Measurements from ENCODE around the gene UBE4A. TPM values are rescaled to one million over a fixed set of nuclear protein-coding genes. Genes with fewer than 3 reads are reported as not detected.

UBE4A gene
- total RNA-seq, 2 donors from 2014 or later: 40.3 to 45.6 TPM

DNA sequence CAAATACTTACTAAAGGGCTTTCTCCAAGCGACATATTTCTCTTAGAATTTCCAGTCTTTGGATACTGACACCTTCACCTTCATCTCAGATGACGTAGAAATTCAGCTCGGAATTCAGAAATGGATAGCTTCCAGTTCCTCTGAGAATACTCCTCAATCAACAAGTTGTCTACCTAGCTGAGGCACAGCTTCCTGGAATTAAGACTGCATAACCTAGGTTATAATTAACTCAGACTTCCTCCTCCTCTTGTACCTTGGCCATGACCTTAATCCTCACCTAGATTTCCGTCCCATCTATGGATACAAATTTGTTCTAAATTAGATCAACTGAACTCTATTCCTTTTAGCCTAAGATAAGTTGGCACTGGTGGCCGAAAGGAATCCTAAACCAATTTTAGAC lies 59.4 kb downstream of the UBE4A start:
- ATAC-seq (peak; percentile 96), DNase-seq (no peak)
- intact Hi-C loops (cut with DNase I, micrococcal nuclease): no loop called here

DNA sequence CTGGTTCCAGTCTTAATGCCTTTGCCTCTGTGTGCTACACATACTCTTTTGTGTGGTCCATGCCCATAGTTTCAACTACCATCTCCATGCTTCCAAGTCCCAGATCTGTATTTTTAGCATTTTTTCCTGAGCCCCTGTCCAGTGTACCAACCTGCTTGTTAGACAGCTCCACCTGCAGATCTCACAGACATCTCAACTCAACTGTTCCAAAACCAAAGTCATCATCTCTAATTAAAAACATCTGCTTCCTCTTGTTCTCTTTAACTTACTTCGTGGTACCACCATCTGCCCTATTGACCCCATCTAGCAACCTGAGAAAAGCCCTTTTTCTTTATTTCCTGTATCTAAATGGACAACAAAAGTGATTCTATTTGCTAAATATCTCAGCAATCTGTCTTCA lies 68.3 kb downstream of the UBE4A start:
- ATAC-seq: no peak
- DNase-seq: no peak
- intact Hi-C loops (cut with DNase I, micrococcal nuclease): no loop called here

DNA sequence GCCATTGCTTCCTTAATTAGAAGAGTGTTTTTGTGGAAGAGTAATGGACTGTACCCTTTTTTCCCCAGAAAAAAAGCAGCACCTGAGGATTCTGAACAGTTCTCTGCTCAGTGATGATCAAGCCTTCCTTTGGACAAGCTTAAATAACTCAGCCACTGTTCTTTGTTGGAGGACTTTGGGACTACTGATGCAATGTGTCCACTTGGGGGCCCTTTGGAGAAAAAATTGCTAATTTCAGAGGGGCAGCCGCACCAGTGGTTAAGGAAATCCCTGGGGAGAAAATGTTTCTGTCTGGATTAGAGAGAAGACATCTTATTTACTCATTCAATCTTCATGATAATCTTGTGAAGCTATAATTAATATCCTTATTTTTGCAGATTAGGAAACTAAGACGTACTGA lies 71.6 kb downstream of the UBE4A start:
- DNase-seq (no peak), ATAC-seq (no peak)
- intact Hi-C loops (cut with DNase I, micrococcal nuclease): no loop called here

DNA sequence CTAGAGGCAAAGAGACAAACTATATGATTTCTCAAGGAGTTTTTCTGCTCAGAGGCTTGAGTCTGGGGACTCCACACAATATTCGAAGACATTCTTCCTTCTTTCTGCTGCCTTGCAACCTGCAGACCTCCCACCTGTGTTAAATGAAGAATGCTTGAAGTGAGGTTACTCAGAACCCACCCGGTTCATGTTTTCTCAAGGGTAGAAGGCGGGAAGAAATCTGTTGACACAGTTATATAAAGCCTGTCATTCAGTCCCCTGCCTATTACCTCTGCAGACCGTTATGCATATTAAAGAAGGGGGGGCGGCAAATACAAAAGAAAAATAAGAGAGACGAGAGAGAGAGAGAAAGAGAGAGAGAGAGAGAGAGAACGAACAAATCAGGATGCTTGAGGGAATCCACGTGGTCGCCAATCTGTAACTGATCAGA lies 74.7 kb downstream of the UBE4A start:
- no peak for DNase-seq
- ATAC-seq: no peak
- intact Hi-C loops (cut with DNase I, micrococcal nuclease): no loop called here

DNA sequence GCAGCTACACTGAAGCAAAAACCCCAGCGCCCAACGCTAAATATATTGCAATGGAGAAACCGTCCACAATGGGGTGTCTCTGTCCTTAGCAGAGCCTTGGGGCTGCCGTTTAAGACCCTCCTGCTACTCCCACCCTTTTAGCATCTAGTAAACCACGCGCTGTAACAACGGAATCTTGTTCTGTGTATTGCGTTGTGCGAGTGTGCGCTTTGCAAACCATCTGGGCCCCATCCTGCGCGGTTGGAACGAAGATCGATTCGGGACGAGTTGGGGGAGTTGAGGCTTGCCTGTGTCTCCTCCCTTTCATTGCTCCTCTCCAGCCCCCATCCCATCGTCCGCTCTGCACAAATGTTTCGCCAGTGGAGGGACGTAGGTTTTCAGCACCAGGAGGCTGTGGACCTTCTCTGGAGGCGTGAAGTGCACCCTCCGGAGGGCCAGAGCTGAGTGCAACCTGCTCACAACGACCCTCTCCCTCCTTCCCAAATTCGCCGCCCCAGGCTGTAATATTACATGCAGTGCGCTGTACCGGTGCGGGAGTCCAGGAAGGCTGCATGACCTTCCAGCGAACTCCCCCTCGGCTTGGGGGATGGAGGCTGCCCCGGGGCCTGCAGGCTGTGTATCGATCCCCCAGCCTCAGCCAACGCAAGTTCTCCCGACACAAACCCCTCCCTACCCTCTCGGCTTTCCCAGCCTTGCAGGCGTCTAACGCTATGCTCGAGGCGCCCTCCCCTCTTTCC lies 75.3 kb downstream of the UBE4A start:
- intact Hi-C loops (cut with DNase I, micrococcal nuclease): no loop called here
- peak; percentile 30 to 43 for DNase-seq
- no peak for ATAC-seq

DNA sequence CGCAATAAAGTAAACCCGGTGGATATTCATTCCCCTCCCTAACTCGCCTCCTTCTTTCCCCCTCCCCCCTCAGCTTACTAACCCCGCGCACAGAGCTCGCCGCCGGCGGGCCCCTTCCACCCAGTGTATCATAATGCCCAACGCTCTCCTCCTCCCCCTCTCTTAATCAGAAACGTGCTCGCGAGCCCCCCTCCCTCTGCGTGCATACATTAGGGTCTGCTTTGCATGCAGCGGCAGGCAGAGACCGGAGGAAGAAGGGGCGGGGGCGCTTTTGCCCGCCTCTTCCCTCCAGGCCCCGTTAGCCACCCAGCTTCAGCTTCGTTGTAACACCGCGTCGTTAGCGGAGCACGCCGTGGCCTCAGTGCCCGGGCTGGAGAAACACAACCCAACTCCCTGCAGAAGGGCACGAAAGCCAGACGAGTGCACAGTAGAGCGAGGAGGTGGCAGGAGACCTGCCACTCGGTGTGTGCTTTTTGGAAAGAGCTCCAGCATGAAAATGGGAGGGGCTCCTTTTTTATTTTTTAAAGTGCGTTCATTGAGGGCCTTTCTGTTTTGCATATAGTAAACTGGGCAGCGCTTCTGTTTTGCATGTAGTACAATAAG lies 76.0 kb downstream of the UBE4A start:
- peak; percentile 56 to 68 for DNase-seq
- intact Hi-C loops (cut with DNase I, micrococcal nuclease): no loop called here

DNA sequence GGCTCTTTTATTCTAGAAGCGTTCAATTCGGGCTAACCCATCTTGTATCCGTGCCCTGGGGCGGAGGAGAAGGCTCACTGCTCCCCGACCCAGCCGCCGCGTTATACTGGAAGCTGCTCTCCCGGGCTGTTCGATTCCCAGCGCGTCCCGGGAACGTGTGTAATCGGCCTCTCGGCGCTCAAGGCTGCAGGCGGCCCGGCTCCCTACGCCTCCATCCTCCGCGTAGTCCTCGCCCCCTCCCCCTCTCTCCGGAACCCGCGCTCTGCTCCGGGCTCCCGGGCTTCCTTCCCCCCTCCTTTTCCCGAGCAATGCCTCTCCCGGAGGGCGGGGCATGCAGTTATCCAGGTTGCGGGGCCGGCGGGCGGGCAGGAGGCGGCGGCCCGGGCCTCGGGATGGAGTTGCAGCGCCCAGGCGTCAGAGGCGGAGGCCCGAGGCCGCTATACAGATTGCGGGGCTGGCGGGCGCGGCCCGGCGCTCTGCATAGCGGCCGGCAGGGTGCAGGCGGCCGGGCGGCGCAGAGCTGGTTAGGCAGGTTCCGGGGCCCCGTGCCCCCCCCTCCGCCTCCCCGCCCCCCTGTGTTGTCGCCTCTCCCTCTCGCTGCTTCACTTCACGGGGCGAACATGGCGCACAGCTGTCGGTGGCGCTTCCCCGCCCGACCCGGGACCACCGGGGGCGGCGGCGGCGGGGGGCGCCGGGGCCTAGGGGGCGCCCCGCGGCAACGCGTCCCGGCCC lies 76.7 kb downstream of the UBE4A start, which contains the start of gene KMT2A:
Gene KMT2A (plus strand): TSS at position 600 of the 732 bp plus-strand sequence. CDS start 21 bp downstream, at position 621.
- ATAC-seq (peak; percentile 81), DNase-seq (peak; percentile 97 to 98)
- intact Hi-C loops (cut with DNase I, micrococcal nuclease): no loop called here

More for the DNA sequence above, 76.0 kb downstream of the UBE4A start:
- ATAC-seq: peak; percentile 26

DNA sequence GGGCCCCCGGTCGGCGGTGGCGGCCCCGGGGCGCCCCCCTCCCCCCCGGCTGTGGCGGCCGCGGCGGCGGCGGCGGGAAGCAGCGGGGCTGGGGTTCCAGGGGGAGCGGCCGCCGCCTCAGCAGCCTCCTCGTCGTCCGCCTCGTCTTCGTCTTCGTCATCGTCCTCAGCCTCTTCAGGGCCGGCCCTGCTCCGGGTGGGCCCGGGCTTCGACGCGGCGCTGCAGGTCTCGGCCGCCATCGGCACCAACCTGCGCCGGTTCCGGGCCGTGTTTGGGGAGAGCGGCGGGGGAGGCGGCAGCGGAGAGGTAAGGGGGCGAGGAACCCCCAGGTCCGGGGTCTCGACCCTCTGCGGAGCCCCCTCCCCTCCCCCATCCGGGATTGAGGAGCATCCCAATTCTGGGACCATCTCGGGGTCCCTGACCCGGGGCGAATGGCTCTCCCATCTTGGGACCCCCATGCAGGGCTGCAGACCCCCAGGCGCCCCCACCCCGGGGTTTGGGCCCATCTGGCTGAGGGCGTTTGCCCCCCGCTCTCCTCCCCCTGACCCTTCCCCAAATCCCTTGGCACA lies 77.3 kb downstream of the UBE4A start:
- intact Hi-C loops (cut with DNase I, micrococcal nuclease): no loop called here
- peak; percentile 46 to 51 for DNase-seq
- ATAC-seq: peak; percentile 2

DNA sequence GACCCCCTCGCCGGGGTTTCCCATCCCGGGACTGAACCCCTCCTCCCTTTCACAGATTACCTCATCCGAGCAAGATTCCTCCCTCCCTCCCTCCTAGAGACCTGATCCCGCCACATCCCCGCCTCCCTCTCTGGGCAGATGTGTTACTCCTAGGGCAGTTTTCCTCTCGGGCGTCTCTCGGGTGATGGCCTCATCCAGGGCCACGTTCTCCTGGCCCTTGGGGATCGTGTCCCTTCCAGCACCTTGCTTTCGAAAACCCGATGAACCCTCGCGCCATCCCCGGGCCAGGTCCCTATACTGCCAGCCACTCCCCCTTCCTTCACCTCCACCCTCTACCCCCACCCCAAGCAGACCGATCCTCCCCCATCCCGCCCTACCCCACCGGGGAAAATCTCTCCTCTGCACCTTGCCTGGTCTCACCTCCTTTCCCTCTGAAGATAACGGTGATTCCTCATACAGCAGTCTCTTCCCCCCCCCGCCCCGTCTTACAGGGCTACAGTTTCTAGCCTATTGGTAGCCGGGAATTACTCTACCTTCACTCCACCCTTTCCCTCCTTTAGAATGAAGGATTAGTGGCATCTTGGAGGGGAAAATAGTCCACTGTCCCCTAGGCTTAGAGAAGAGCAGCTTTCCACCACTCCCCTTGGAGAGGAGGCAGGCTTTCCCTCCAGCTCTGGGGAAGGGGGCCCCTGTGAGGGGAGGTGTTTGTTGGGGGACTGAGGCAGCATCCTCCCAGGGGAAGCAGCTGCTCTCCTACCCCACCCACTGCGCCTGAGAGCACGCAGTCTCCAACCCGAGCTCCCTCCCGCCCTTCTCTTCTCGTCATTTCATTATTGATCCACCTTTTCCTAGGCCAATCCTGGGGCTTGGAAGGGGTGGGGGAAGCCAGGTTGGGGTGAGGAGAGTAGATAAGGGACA lies 78.1 kb downstream of the UBE4A start:
- no peak for ATAC-seq

DNA sequence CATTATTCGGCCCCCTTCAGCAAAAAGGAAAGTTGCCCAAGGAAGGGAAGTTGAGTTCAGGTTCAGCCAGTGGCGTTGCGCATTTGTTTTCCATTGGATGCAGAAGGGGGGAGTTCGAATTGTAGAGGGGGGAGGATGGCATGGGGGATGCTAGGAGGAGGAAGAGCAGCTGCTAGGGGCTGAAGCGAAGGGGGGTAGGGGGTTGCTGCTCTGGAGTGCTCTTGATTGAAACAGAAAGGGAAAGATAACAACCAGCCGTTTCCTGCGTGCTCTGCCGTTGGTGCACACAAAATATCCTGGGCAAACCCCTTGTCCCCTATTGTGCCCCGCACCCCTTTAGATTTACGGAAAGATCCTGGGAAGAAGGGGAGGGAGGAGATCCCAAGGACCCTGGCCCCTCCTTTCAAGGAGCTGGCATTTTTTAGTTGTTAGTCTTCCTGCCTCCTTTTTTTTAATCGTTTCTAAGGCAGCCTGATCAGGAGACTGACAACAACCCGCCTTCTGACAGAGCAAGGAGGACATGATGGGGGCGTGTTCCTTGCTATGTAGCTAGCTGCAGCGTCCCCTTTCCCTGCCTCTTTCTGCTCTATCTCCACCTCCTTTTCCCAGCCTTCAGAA lies 79.0 kb downstream of the UBE4A start:
- peak; percentile 47 to 62 for DNase-seq
- peak; percentile 16 for ATAC-seq
- intact Hi-C loops (cut with DNase I, micrococcal nuclease): no loop called here

More for the DNA sequence above, 78.1 kb downstream of the UBE4A start:
- intact Hi-C loops (cut with DNase I, micrococcal nuclease): no loop called here
- DNase-seq: peak; percentile 51 to 53

DNA sequence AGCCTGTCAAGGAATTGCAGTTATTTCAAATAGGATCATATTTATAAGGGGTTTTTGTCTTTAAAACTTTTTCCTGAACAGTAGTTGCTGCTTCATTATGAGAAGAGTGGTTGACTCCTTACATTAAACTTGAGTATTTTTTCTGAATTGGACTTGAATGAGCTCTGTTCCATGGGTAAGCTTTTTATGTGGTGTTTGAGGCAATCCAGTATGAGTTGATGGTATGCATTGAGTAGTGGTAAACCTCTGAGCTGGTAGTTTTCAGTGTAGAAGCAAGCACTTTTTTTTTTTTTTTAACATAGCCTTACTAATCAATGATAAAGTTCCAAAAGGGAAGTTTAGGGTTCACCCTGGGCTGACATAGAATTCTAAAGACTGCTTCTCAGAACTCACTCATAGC lies 80.2 kb downstream of the UBE4A start:
- intact Hi-C loops (cut with DNase I, micrococcal nuclease): no loop called here
- ATAC-seq: no peak

DNA sequence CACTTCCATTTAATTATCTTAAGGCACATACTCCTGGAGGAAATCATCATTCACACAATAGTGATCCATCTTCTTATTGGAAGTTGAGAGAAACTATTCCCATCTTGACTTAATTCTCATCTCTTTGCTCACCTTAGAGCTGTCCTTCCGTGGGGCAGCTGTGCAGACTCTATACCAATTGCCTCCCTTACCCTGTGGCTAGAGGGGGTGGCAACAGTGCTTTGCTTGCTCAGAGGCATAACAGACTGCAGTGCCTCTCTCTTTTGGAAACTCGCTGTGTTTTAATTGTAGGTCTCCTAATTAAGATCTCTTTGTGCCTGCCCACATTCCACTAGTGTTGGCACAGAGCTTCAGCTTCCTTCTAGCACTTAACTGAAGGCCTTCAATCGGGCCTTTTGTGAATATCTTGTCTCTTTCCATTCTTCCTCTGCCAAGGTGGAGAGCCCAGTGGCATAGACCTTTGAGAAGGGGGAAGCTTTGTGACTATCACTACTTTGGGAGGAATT lies 82.4 kb downstream of the UBE4A start:
- DNase-seq (no peak), ATAC-seq (no peak)
- intact Hi-C loops (cut with DNase I, micrococcal nuclease): no loop called here

More for the DNA sequence above, 80.2 kb downstream of the UBE4A start:
- no peak for DNase-seq

DNA sequence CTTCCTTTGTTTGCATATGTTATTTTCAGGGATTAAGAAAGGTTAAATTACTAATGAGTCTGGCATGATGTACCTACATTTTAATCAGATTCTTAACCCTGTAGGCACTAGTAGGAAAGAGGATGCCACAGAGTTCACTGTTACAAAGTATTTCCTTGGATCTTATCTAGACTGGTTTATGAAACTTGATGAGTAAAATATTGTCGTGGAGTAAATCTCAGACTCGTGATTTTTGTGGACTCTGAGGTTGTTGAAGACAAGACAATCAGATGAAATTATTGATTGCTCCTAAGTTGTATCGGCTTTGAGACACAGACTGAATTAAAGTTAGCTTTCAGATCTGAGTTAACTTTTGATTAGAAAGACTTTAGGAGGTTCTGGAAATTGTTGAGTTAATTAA lies 82.9 kb downstream of the UBE4A start:
- intact Hi-C loops (cut with DNase I, micrococcal nuclease): no loop called here
- DNase-seq: no peak
- ATAC-seq: no peak

DNA sequence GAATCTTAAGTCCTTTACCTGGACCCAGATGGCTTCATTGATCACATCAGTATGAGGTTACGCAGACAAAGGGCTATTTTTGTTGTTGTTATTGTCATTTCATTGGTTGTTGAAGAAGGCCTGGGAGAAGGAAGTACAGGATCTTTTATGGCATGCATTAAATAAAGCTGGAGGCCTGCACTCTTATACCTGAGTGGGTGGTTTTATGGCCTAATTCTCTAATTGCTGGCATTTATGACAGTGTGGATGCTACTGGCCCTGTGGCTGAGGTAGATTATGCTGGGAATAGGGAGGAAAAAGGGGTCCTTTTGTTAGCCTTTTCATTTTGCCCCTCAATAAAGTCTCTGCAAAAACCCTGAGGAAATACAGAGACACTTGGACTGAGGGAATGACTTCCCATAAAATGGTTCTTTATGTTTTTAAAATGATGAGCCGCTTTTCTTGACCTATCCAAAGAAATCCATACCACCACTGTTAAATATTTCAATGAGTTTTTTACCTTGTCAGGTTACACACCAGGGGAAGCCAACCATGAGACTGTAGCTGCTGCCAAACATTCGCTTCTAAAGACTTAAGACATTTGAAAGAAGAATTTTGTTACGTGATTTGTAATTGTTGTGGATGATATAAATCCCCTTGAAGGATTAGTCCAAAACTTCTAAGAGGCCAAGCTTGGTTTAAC lies 83.6 kb downstream of the UBE4A start:
- intact Hi-C loops (cut with DNase I, micrococcal nuclease): no loop called here
- DNase-seq (no peak), ATAC-seq (peak; percentile 91)

DNA sequence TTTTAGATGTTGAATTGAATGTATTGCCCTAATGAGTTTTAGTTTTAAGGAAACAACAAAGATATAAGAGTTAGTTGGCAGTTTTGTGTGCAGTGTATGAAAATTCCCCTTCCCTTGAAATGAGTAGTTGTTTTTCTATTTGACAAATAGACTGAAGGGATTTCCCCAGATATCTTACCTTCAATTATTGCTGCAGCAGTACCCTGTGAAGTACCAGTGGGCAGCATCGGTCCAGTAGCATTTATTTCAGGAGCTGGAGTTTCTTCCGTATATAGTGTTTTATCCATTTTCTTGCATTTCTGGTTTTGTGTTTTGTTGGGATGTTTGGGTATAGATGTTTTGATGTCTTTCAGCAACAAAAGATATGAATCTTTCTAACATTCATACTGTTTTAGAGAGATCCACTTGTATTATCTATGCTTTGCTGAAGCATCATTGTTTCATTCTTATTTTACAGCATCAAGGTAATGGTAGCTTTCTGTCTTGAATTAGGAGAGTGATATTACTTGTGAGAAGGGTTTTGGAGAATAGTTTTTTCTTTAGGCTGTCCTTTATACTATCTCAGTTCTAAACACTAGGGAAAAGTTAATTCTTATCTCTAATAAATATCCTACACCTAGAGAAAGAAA lies 84.3 kb downstream of the UBE4A start:
- no peak for ATAC-seq
- no peak for DNase-seq
- intact Hi-C loops (cut with DNase I, micrococcal nuclease): no loop called here

DNA sequence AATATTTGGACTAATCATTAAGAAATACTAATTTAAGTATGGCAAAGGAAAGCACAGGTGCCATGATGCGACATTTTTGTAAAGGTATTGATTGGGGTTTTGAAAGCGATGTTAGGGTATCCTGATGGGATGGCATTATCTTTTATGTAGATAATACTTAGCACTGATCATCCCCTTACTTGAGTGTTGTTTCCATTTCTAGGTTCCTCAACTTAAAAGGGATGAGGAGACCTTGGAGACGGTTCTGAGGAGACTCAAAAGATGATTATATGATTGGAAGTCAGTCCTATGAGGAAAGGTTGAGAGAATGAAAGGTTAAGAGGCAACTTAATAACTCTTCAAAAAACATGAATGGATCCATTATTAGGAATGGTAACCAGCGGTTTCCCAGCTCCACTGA lies 88.0 kb downstream of the UBE4A start:
- no peak for ATAC-seq
- intact Hi-C loops (cut with DNase I, micrococcal nuclease): no loop called here
- DNase-seq: no peak

DNA sequence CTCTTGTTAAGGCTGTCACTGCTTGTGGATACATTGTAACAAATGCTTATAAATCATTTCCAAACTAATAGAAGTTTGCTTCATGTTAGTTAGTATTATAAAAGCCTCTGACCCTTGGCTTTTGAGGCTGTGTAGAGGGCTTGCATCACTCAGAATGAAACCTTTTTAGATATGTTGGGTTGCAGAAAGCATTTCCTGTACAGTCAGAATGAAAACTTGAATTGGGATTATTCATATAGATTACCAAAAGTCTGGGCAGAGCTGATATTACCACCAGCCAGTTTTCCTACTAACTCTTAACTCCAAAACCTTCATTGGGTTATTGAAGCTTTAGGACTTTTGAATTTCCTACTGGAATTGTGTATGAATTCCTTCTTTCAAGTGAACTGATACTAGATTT lies 88.9 kb downstream of the UBE4A start:
- no peak for DNase-seq
- ATAC-seq: no peak
- intact Hi-C loops (cut with DNase I, micrococcal nuclease): no loop called here

Measured in left colon (tissue), 2 donors.